Esophagus muscularis mucosa (tissue), 4 donors: ENCODE measurements around the gene FAM227B. TPM values are rescaled to one million over a fixed set of nuclear protein-coding genes. Genes with fewer than 3 reads are reported as not detected.

ENCODE experiments used
- DNase-seq: peaks from one replicate; pipeline ENCODE4 v3.0.0-alpha.2; 2017; ENCODE audit errors: extremely low spot score
- H3K27ac ChIP-seq, 4 donors: fragments of 200-600 bp; sonication (generic); replicated peaks in 1 of 4; 1 replicate in 3 of 4; 2 replicates in 1 of 4; pipeline ENCODE4 v1.5.1; 2016 to 2019; ENCODE audit warnings: mild to moderate bottlenecking in 1 of 4
- H3K27me3 ChIP-seq, 4 donors: fragments of 200-600 bp; sonication (generic); one replicate each; pipeline versions ENCODE4 v1.5.1 to v1.6.0; 2016 to 2019
- H3K36me3 ChIP-seq, 4 donors: fragments of 200-600 bp; sonication (generic); one replicate each; pipeline ENCODE4 v1.5.1; 2016 to 2019
- H3K4me1 ChIP-seq, 4 donors: fragments of 200-600 bp; sonication (generic); one replicate each; pipeline ENCODE4 v1.5.1; 2016 to 2019
- H3K4me3 ChIP-seq, 4 donors: fragments of 200-600 bp; sonication (generic); 1 replicate in 2 of 4; 2 replicates in 2 of 4; pipeline ENCODE4 v1.5.1; 2016 to 2019; ENCODE audit warnings: mild to moderate bottlenecking in 4 of 4, moderate library complexity in 1 of 4
- H3K9me3 ChIP-seq, 4 donors: fragments of 200-600 bp; sonication (generic); 1 replicate in 3 of 4; 2 replicates in 1 of 4; pipeline ENCODE4 v1.5.1; 2016 to 2019
- CTCF ChIP-seq, 3 experiments: fragments of 200-600 bp in 2 of 3; fragments of 450-650 bp in 1 of 3; sonication (generic) in 2 of 3; IDR thresholded peaks; one replicate each; pipeline ENCODE4 v1.5.1; 2017 to 2019; ENCODE audit warnings: antibody characterized with exemption in 3 of 3, mild to moderate bottlenecking in 2 of 3, moderate library complexity in 1 of 3
- EP300 ChIP-seq: sonication (generic); formaldehyde crosslinking; IDR thresholded peaks from one replicate; pipeline ENCODE4 v1.6.1; 2017; ENCODE audit warnings: antibody characterized with exemption
- POLR2A ChIP-seq: fragments of 450-650 bp; IDR thresholded peaks from one replicate; pipeline ENCODE4 v1.6.1; 2017; ENCODE audit warnings: antibody characterized with exemption, moderate library complexity, mild to moderate bottlenecking, low read depth
- POLR2AphosphoS5 ChIP-seq, 2 donors: sonication (generic); formaldehyde crosslinking; IDR thresholded peaks; one replicate each; pipeline ENCODE4 v1.6.1; 2017; ENCODE audit warnings: antibody characterized with exemption in 2 of 2
- WGBS: methylation state at CpG from one replicate; pipeline ENCODE4 v1.1.5; 2018; 5-methylcytosine and 5-hydroxymethylcytosine counted together
- intact Hi-C: fragments of 100-400 bp; cut with DNase I; formaldehyde crosslinking; loops from one replicate; pipeline ENCODE4 v1.15.1; 2023
- total RNA-seq, 4 donors: library from RNA; depleted of rRNA; stranded (reverse); fragments of >200 nt; gene quantifications; one replicate each; pipeline versions ENCODE4 v1.1.0 to v1.2.1, GENCODE V29; 2016

The FAM227B gene
- total RNA-seq, 4 donors from 2014 or later = 5.8 to 13.7 (median 10.3) TPM

- intact Hi-C loops = no loop called here
- Histone ChIP-seq H3K27me3 (no peaks in the 10 kb centered on the region), H3K36me3 (no peaks in the 10 kb centered on the region), H3K4me3 (no peak overlapping the region), H3K27ac (peak overlapping the region; percentile 24 to 60 (median 46)), H3K4me1 (peaks cover 18 to 38% (median 28%) of the 10 kb centered on the region in 4 donors), H3K9me3 (peaks cover 0 to 3% (median 0%) of the 10 kb centered on the region in 4 donors)
- TF ChIP-seq POLR2AphosphoS5 (IDR thresholded peaks at IDR 0.05) = no peak
- no peak for TF ChIP-seq CTCF (IDR thresholded peaks at IDR 0.05)
- no peak for TF ChIP-seq EP300
- no peak for TF ChIP-seq POLR2A
- DNase-seq = no peak
Observed at GRCh38 chr15:49645277-49645676, 24.7 kb upstream of the FAM227B start.

- TF ChIP-seq CTCF (IDR thresholded peaks at IDR 0.05) (no peak), POLR2AphosphoS5 (IDR thresholded peaks at IDR 0.05) (no peak), POLR2A (no peak), EP300 (no peak)
- Histone ChIP-seq H3K4me3 (no peak overlapping the region), H3K36me3 (no peaks in the 10 kb centered on the region), H3K4me1 (peaks cover 18 to 32% (median 28%) of the 10 kb centered on the region in 4 donors), H3K27me3 (no peaks in the 10 kb centered on the region), H3K27ac (peak overlapping the region; percentile 24 to 60 (median 46)), H3K9me3 (peaks cover 0 to 3% (median 0%) of the 10 kb centered on the region in 4 donors)
- 100% methylated on average over 1 of the region's 1 CpG for WGBS
- intact Hi-C loops = no loop called here
- DNase-seq = no peak
Observed at GRCh38 chr15:49644364-49644794, 23.8 kb upstream of the FAM227B start.

- Histone ChIP-seq H3K27me3 (no peaks in the 10 kb centered on the region), H3K9me3 (no peaks in the 10 kb centered on the region), H3K4me3 (peak overlapping the region in 3 of 4 donors; percentile 14 to 19 (median 17)), H3K27ac (peak overlapping the region; percentile 52 to 67 (median 58)), H3K4me1 (peaks cover 0 to 22% (median 19%) of the 10 kb centered on the region in 4 donors), H3K36me3 (peaks cover 9 to 32% (median 18%) of the 10 kb centered on the region in 4 donors)
- DNase-seq = no peak
- no peak for TF ChIP-seq EP300
- TF ChIP-seq CTCF (IDR thresholded peaks at IDR 0.05) = no peak
- TF ChIP-seq POLR2A = no peak
- TF ChIP-seq POLR2AphosphoS5 (IDR thresholded peaks at IDR 0.05) = no peak
- WGBS = 72% methylated on average over 4 of the region's 4 CpGs
- intact Hi-C loops = loop anchor here (10.0 kb wide), 1 partner anchor 357 kb away; no protein-coding TSS in a partner anchor
Observed at GRCh38 chr15:49637857-49638256, 17.2 kb upstream of the FAM227B start.

- Histone ChIP-seq H3K36me3 (peaks cover 0 to 65% (median 35%) of the 10 kb centered on the region in 4 donors), H3K27me3 (no peaks in the 10 kb centered on the region), H3K9me3 (peaks cover 2 to 8% (median 6%) of the 10 kb centered on the region in 4 donors), H3K4me1 (peaks cover 3 to 23% (median 9%) of the 10 kb centered on the region in 4 donors), H3K27ac (no peak overlapping the region), H3K4me3 (no peak overlapping the region)
- TF ChIP-seq POLR2AphosphoS5 (IDR thresholded peaks at IDR 0.05) = no peak
- no peak for TF ChIP-seq EP300
- no peak for TF ChIP-seq CTCF (IDR thresholded peaks at IDR 0.05)
- TF ChIP-seq POLR2A = no peak
- no peak for DNase-seq
- intact Hi-C loops = loop anchor here (10.0 kb wide), 1 partner anchor 506 kb away; no protein-coding TSS in a partner anchor
- 71% methylated on average over 2 of the region's 2 CpGs for WGBS
Observed at GRCh38 chr15:49628379-49628778, 7.8 kb upstream of the FAM227B start.

- H3K27ac ChIP-seq = no peak overlapping the region
- peaks cover 2 to 8% (median 6%) of the 10 kb centered on the region in 4 donors for H3K9me3 ChIP-seq
- intact Hi-C loops = loop anchor here (10.0 kb wide), 1 partner anchor 507 kb away; no protein-coding TSS in a partner anchor
- DNase-seq = no peak
- peaks cover 0 to 59% (median 31%) of the 10 kb centered on the region in 4 donors for H3K36me3 ChIP-seq
- no peaks in the 10 kb centered on the region for H3K27me3 ChIP-seq
- no peak overlapping the region for H3K4me3 ChIP-seq
- peaks cover 11 to 30% (median 17%) of the 10 kb centered on the region in 4 donors for H3K4me1 ChIP-seq
- TF ChIP-seq CTCF (IDR thresholded peaks at IDR 0.05) = no peak
- TF ChIP-seq POLR2AphosphoS5 (IDR thresholded peaks at IDR 0.05) = no peak
- no peak for TF ChIP-seq POLR2A
- TF ChIP-seq EP300 = no peak
- WGBS = 57% methylated on average over 1 of the region's 1 CpG
Observed at GRCh38 chr15:49627407-49627877, 6.8 kb upstream of the FAM227B start.
